CD14-positive monocyte (primary cell): ENCODE data around the gene TSC22D3. TPM values are rescaled to one million over a fixed set of nuclear protein-coding genes. Genes with fewer than 3 reads are reported as not detected.

Experiments used
- DNase-seq, 3 donors: peaks; one replicate each; pipeline ENCODE4 v3.0.0-alpha.2; 2011 to 2022
- H2AFZ ChIP-seq: 2 replicates; pipeline ENCODE4 v1.6.0; 2012; ENCODE audit warnings: mild to moderate bottlenecking, low read depth, low read length, inconsistent platforms; ENCODE audit not compliant: insufficient read depth, poor library complexity, severe bottlenecking
- H3K27ac ChIP-seq, 2 donors: 1 replicate in 1 of 2; 2 replicates in 1 of 2; pipeline ENCODE4 v1.5.1; 2012 to 2013; ENCODE audit warnings: low read length in 2 of 2, control low read depth in 1 of 2, inconsistent platforms in 1 of 2, low read depth in 1 of 2, mild to moderate bottlenecking in 1 of 2
- H3K27me3 ChIP-seq, 2 donors: one replicate each; pipeline versions ENCODE4 v1.6.0 to v1.6.1; 2011 to 2013; ENCODE audit warnings: low read length in 2 of 2; ENCODE audit not compliant: control insufficient read depth in 2 of 2, insufficient read depth in 2 of 2
- H3K36me3 ChIP-seq, 2 donors: replicated peaks in 1 of 2; 1 replicate in 1 of 2; 2 replicates in 1 of 2; pipeline versions ENCODE4 v1.5.1 to v1.6.1; 2012 to 2013; ENCODE audit warnings: low read length in 2 of 2, control low read depth in 1 of 2, inconsistent platforms in 1 of 2, mild to moderate bottlenecking in 1 of 2; ENCODE audit not compliant: insufficient read depth in 2 of 2, control insufficient read depth in 1 of 2
- H3K4me1 ChIP-seq, 2 donors: 1 replicate in 1 of 2; 2 replicates in 1 of 2; pipeline versions ENCODE4 v1.5.1 to v1.6.1; 2012 to 2013; ENCODE audit warnings: low read length in 2 of 2, control low read depth in 1 of 2, inconsistent platforms in 1 of 2, mild to moderate bottlenecking in 1 of 2, moderate library complexity in 1 of 2; ENCODE audit not compliant: insufficient read depth in 2 of 2, control insufficient read depth in 1 of 2
- H3K4me2 ChIP-seq: replicated peaks from 2 replicates; pipeline ENCODE3; 2012; ENCODE audit warnings: low read length, moderate library complexity, mild to moderate bottlenecking; ENCODE audit not compliant: poor library complexity, severe bottlenecking; ENCODE audit errors: extremely low read depth
- H3K4me3 ChIP-seq, 3 experiments: fragments of 200-600 bp in 1 of 3; sonication (generic) in 1 of 3; replicated peaks in 1 of 3; 1 replicate in 2 of 3; 2 replicates in 1 of 3; pipeline ENCODE4 v1.5.1; 2011 to 2013; ENCODE audit warnings: low read length in 3 of 3, mild to moderate bottlenecking in 3 of 3, control low read depth in 2 of 3, low read depth in 2 of 3, inconsistent platforms in 1 of 3, moderate library complexity in 1 of 3
- H3K79me2 ChIP-seq: 2 replicates; pipeline ENCODE4 v1.6.0; 2012; ENCODE audit warnings: mild to moderate bottlenecking, control low read depth, inconsistent platforms, low read length, moderate library complexity; ENCODE audit not compliant: insufficient read depth
- H3K9ac ChIP-seq: 2 replicates; pipeline ENCODE4 v1.6.0; 2017; ENCODE audit warnings: low read length, mild to moderate bottlenecking; ENCODE audit not compliant: insufficient read depth, poor library complexity, severe bottlenecking
- H3K9me3 ChIP-seq, 2 donors: replicated peaks in 1 of 2; 1 replicate in 1 of 2; 2 replicates in 1 of 2; pipeline versions ENCODE4 v1.5.1 to v1.6.1; 2012 to 2013; ENCODE audit warnings: low read length in 2 of 2, control low read depth in 1 of 2; ENCODE audit not compliant: control insufficient read depth in 1 of 2, insufficient read depth in 1 of 2
- H4K20me1 ChIP-seq: 2 replicates; pipeline ENCODE4 v1.6.0; 2012; ENCODE audit warnings: mild to moderate bottlenecking, low read length, control low read depth, moderate library complexity; ENCODE audit not compliant: insufficient read depth
- H3K27ac Mint-ChIP-seq, 7 donors: one replicate each; pipeline ENCODE4 v1.8.0; 2020; ENCODE audit warnings: mild to moderate bottlenecking in 7 of 7, mixed read lengths in 7 of 7, moderate library complexity in 6 of 7, inconsistent platforms in 2 of 7
- H3K27me3 Mint-ChIP-seq, 3 donors: one replicate each; pipeline ENCODE4 v1.8.0; 2021 to 2022; ENCODE audit warnings: low read depth in 3 of 3, mild to moderate bottlenecking in 3 of 3, mixed read lengths in 3 of 3, moderate library complexity in 3 of 3, inconsistent platforms in 1 of 3
- H3K36me3 Mint-ChIP-seq, 2 donors: one replicate each; pipeline ENCODE4 v1.8.0; 2020; ENCODE audit warnings: mixed read lengths in 2 of 2, inconsistent platforms in 1 of 2, mild to moderate bottlenecking in 1 of 2
- H3K4me1 Mint-ChIP-seq: one replicate; pipeline ENCODE4 v1.8.0; 2020; ENCODE audit warnings: mild to moderate bottlenecking, mixed read lengths
- H3K4me3 Mint-ChIP-seq, 2 donors: one replicate each; pipeline ENCODE4 v1.8.0; 2020; ENCODE audit warnings: mild to moderate bottlenecking in 2 of 2, mixed read lengths in 2 of 2, moderate library complexity in 1 of 2
- H3K9me3 Mint-ChIP-seq, 7 donors: one replicate each; pipeline ENCODE4 v1.8.0; 2020 to 2022; ENCODE audit warnings: mixed read lengths in 7 of 7, mild to moderate bottlenecking in 6 of 7, moderate library complexity in 6 of 7, inconsistent platforms in 2 of 7
- CTCF ChIP-seq: fragments of 200-600 bp; IDR thresholded peaks from one replicate; pipeline ENCODE4 v1.8.0; 2022; ENCODE audit warnings: antibody characterized with exemption, mild to moderate bottlenecking
- WGBS: methylation state at CpG from one replicate; pipeline ENCODE4 v1.1.5; 2013; ENCODE audit warnings: missing lambda C conversion rate; ENCODE audit not compliant: insufficient coverage; 5-methylcytosine and 5-hydroxymethylcytosine counted together
- intact Hi-C, 2 donors: fragments of 100-400 bp; cut with micrococcal nuclease; formaldehyde crosslinking; loops; one replicate each; pipeline versions ENCODE4 v1.15.0 to v1.15.1; 2023
- polyA plus RNA-seq, 3 donors: library from polyadenylated mRNA; depleted of rRNA in 1 of 3; unstranded in 2 of 3; stranded (reverse) in 1 of 3; fragments of 300-500 nt in 2 of 3; fragments of >200 nt in 1 of 3; fragmentation: Illumina TruSeq in 2 of 3; gene quantifications; 1 replicate in 2 of 3; 2 replicates in 1 of 3; pipeline ENCODE4 v1.2.3, GENCODE V29; 2012 to 2021

TSC22D3 gene
- polyA plus RNA-seq, 3 donors: 171 to 1,562 (median 326) TPM

- Mint-ChIP-seq H3K27ac (peak overlapping the region; percentile 74 to 95 (median 94)), H3K27me3 (peaks cover 0 to 3% (median 2%) of the 10 kb centered on the region in 3 donors), H3K9me3 (peaks cover 0 to 6% (median 2%) of the 10 kb centered on the region in 7 donors), H3K36me3 (no peaks in the 10 kb centered on the region), H3K4me1 (peaks cover 30% of the 10 kb centered on the region), H3K4me3 (no peak overlapping the region)
- Histone ChIP-seq H3K4me3 (peak overlapping the region in 1 of 3 experiments; percentile 46), H3K9me3 (no peaks in the 10 kb centered on the region), H3K9ac (no peak overlapping the region), H3K27me3 (no peaks in the 10 kb centered on the region), H3K79me2 (no peaks in the 10 kb centered on the region), H4K20me1 (no peaks in the 10 kb centered on the region), H3K27ac (peak overlapping the region; percentile 87 to 90), H3K4me2 (peak overlapping the region; percentile 42), H3K4me1 (peaks cover 41 to 43% of the 10 kb centered on the region in 2 donors), H2AFZ (no peak overlapping the region), H3K36me3 (no peaks in the 10 kb centered on the region)
- no peak for TF ChIP-seq CTCF
- peak in 1 of 3 donors; percentile 19 for DNase-seq
- intact Hi-C loops: no loop called here
These were observed 74.8 kb downstream of the TSC22D3 start for GRCh38 chrX:107700790-107701189.

- H3K4me1 Mint-ChIP-seq: peaks cover 30% of the 10 kb centered on the region
- H3K27ac Mint-ChIP-seq: peak overlapping the region; percentile 89 to 95 (median 94)
These were observed 75.2 kb downstream of the TSC22D3 start for GRCh38 chrX:107700317-107700774.

More at GRCh38 chrX:107700317-107700774, 75.2 kb downstream of the TSC22D3 start:
- H3K9me3 ChIP-seq: no peaks in the 10 kb centered on the region
- Mint-ChIP-seq H3K4me3 (no peak overlapping the region), H3K36me3 (no peaks in the 10 kb centered on the region), H3K9me3 (peaks cover 0 to 6% (median 2%) of the 10 kb centered on the region in 7 donors), H3K27me3 (peaks cover 0 to 3% (median 2%) of the 10 kb centered on the region in 3 donors)
- no peaks in the 10 kb centered on the region for H3K36me3 ChIP-seq
- H3K27ac ChIP-seq: peak overlapping the region in 1 of 2 donors; percentile 90
- intact Hi-C loops: no loop called here
- no peak overlapping the region for H3K9ac ChIP-seq
- peaks cover 41 to 43% of the 10 kb centered on the region in 2 donors for H3K4me1 ChIP-seq
- peak overlapping the region in 1 of 3 experiments; percentile 46 for H3K4me3 ChIP-seq
- H3K79me2 ChIP-seq: no peaks in the 10 kb centered on the region
- H4K20me1 ChIP-seq: no peaks in the 10 kb centered on the region
- H3K4me2 ChIP-seq: no peak overlapping the region
- 14% methylated on average over 1 of the region's 4 CpGs for WGBS
- TF ChIP-seq CTCF: no peak
- H2AFZ ChIP-seq: no peak overlapping the region
- no peaks in the 10 kb centered on the region for H3K27me3 ChIP-seq
- peak in 2 of 3 donors; percentile 52 to 66 for DNase-seq
